ENCODE results near the gene KIZ.

The KIZ gene

GRCh38 chr20:21177767-21178166 lies 51.9 kb downstream of the KIZ start:
- DNase-seq (ENCODE audit: low read depth in 2 of 2) = no peak

DNA sequence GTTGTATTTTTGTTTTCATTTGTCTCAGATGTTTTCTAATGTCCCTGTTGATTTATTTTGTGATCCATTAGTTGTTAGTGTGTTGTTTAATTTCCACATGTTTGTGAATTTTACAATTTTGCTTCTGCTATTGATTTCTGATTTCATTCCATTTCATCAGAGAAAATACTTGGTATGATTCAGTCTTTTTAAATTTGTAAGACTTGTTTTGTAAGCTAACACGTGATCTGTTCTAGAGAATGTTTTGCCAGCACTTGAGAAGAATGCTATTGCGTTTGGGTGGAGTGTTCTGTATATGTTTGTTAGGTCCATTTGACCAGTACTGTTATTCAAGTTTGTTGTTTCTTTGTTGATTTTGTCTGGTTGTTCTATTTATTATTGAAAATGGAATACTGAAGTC lies 53.9 kb downstream of the KIZ start:
- no peak for DNase-seq (ENCODE audit: low read depth in 2 of 2)

DNA sequence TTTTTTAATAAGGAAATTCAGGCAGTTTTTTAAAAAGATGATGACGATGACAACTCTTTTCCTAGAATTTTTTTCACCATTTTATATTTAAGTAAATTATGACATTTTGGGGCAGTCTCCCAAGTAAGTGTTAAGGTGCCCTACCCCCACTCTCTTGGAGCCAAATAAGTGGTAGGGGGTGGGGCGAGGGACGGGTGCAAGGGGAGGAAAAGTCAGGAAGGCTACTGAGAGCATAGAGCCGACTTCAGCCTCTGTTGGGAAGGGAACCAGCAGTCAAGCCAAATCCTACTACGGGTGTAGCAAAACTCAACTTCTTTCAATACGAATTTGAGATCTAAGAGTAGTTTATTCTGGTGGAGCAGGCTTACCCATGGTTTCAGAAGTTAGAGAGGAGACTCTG lies 54.4 kb downstream of the KIZ start:
- DNase-seq (ENCODE audit: low read depth in 2 of 2) = no peak

- DNase-seq (ENCODE audit: low read depth in 2 of 2) = no peak
Observed at GRCh38 chr20:21181028-21181427, 55.1 kb downstream of the KIZ start.

DNA sequence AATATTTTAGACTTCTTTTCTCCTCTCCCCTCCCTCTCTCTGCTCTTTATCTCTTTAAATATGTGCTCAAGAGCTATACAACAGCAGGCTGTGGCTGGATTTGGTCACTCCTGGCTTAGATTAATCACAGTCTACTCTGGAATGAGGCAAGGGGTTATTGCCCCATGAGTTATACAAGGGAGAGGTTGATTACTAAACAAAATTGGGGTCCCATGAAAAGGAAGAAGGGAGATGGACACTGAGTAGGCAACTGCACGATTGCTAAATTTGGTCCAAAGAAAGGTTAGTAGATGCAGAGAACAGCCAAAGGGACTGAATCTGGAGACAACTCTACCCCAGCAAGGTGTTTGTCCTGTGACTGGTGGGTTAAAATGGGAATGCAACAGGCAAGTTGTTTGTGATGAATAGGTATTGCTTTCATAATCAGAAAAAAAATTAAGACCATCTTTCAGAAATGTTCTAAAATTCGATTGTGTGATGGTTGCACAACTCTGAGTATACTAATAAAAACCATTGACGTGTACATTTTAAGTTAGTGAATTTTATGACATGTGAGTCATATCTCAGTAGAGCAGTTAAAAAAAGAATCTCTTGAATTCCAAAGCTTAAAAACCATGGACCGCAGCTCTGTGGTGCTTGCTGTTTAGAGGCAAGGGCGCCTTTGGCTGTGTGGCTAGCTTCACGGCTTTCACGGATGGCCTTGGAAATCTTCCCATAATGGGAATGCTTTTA lies 57.1 kb downstream of the KIZ start:
- DNase-seq (ENCODE audit: low read depth in 2 of 2) = no peak

DNA sequence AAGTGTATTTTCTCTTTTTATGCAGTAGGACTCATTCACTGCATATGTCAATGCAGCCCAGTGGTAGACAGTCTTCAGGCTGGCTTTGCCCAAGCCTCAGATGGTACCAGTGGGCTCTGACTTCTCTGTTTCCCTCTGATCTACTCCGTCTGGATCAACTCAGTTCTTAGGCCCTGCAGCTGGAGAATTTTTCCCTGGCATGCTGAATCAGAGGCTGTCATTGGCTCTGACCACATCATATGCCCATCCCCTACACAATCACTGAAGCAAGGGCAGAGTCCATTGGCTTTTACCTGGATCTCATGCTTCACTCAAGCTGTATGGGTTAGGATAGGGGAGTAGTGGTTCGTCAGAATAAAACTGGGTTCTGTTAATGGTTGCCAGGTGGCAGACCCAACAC lies 57.8 kb downstream of the KIZ start:
- DNase-seq (ENCODE audit: low read depth in 2 of 2) = no peak

DNA sequence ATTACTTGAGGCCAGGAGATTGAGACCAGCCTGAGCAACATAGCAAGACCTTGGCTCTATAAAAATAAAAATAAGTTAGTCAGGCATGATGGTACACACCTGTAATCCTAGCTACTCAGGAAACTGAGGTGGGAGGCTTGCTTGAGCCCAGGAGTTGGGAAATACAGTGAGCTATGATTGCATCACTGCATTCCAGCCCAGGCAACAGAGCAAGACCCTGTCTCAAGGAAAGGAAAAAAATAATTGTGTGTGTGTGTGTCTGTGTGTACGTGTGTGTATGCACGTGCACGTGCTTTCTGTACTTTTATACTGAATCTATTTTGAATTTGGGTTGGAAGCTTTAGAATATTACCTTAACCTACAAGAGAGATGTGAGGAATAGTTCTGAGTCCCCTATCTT lies 58.9 kb downstream of the KIZ start:
- no peak for DNase-seq (ENCODE audit: low read depth in 2 of 2)

DNA sequence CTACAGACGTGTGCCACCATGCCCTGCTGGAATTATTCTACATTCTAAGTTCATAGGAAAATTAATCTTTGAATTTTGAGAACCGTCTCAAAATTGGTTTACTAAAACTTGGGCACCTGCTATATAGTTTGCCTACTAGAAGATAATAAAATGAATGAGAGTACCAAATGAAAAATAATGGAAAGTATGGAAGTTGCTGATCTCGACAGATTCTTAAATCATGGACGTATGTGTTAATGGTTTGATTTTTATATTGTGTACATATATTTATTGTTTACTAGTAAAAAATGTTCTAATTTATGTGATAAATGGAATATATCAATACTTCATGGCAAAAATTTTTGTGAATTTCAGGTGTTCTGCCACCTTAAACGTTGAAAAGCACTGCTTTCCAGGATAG lies 60.0 kb downstream of the KIZ start:
- no peak for DNase-seq (ENCODE audit: low read depth in 2 of 2)

- no peak for DNase-seq (ENCODE audit: low read depth in 2 of 2)
Observed at GRCh38 chr20:21189761-21190523, 64.1 kb downstream of the KIZ start.

DNA sequence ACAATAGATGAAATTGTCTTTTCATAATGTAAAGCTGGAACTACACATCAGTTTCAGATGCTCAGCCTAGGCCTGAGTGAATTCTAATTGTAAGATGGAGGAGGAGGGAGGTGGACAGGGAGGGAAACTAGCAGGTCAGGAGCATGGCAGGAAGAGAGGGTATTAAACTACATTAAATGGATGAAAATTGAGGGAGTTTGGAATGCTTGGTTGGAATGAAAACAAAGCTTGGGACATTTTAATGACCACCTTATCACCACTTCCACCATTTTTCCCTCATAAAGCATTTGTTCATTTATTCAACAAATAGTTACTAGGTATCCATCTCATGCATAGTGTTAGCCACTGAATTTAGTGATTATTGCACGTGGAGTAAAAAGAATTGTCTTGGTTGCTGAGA lies 65.0 kb downstream of the KIZ start:
- DNase-seq (ENCODE audit: low read depth in 2 of 2) = no peak

GRCh38 chr20:21191839-21192238 lies 66.0 kb downstream of the KIZ start:
- DNase-seq (ENCODE audit: low read depth in 2 of 2) = no peak

DNA sequence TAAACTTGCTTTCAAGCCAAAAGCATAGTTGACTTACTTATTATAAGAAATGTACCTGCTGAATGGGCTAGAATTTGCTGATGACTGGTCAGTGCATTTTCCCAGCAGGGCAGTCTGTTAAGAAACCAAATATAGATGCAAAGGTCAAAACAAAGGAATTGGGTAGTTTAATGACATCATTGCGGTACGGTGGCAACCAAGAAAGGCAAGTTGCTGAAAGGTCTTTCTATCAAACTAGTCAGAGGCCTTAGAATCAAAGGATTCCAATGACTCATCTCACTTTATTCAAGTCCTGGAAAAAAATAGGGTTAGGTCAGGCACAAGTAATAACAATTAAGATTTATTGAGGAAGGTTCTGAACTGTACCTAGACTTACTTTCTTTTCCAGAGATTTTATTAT lies 76.4 kb downstream of the KIZ start:
- no peak for DNase-seq (ENCODE audit: low read depth in 2 of 2)

DNA sequence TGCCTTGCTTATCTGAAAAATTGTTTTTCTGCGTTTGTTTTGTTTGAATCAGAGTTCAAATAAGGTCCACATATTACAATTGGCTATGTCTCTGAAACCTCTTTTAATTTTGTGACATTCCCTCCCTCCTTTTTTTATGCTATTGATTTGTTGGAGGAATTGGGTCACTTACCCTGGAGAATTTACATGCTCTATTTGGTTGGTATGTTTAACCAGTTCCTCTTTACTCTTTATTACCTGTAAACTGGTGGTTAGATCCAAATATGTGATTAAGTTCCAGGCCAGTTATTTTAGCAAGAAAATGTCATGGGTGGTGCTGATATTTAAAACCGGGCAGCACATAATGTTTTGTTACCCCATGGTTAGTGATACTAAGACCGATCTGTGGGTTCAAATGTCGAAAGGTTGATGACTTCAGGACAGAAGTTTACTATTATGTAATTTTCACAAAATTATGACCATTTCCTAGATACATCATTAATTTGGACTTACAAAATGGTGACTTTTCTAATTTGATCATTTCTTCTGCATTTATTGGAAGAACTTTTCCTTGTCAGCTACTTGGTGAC lies 77.3 kb downstream of the KIZ start:
- DNase-seq (ENCODE audit: low read depth in 2 of 2) = no peak

DNA sequence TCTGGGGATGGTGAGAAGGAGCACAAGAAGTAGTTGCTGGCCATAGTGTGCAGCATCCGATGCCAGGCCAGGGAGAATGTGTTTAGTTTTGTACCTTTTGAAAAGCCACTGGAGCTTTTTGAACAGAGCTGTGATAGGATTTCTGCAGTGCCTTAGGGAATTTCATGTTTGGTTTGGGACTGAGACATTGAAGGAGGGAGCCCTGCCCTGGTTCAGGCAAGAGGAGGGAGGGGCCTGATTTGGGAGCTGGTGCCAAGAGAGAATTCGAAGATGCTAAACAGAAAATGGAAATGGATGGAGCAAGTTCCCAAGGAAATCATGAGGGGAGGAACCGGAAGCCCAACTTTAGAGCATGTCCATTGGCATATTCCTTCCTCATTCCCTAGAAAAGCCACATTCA lies 80.7 kb downstream of the KIZ start:
- no peak for DNase-seq (ENCODE audit: low read depth in 2 of 2)

- no peak for DNase-seq (ENCODE audit: low read depth in 2 of 2)
Observed at GRCh38 chr20:21208999-21209398, 83.1 kb downstream of the KIZ start.

DNA sequence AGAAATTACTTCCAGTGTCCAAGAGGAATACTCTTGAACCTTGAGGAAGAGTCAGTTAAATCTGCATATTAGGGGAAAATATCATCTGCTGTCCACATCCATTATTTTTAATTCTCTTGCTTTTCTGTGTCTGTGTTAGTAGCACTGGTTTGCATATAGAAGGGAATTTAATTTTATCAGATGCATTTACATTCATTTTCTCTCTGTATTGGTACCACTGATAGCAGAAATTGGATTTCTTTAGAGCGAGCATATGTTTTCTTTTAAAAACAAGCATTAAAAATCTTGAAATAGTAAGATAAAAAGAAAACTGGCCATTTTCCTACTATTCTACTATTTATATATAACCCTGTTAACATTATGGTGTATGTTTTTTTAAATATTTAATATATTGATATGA lies 83.8 kb downstream of the KIZ start:
- no peak for DNase-seq (ENCODE audit: low read depth in 2 of 2)

DNA sequence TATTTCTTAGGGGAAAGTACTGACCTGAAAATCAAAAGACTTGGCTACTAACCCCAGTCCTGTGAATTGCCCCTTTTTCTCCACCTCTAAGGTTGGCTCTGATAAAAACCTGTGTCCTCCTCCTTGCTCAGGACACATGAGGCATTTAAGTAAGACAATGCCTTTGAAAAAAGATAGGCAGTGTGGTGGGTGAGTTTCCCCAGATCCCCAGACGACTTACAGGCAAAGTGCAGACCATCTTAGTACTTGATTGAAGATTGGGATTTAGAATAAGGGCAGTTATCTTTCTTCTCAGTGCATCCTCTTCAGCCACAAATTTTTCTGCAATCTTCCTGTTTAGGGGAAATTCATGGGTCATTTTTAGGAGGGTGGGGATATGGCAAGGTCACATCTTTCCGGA lies 87.8 kb downstream of the KIZ start:
- no peak for DNase-seq (ENCODE audit: low read depth in 2 of 2)

DNA sequence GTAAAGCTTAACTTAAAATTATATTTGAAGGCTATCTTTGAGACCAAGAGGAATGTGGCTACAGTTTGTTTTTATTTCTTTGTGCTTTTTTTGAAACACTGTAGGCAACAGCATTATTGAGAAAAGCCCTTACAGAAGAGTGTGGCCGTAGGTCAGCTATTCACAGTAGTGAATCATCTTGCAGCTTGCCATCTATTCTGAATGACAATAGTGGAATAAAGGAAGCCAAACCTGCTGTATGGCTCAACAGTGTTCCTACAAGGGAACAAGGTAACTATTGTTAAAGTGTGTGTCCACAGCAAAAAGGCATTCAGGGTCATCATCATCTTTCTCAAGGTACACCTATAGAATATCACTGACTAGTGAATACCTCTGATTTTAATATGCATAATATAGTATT lies 88.5 kb downstream of the KIZ start:
- no peak for DNase-seq (ENCODE audit: low read depth in 2 of 2)

GRCh38 chr20:21219686-21220085 lies 93.8 kb downstream of the KIZ start:
- DNase-seq (ENCODE audit: low read depth in 2 of 2) = no peak

DNA sequence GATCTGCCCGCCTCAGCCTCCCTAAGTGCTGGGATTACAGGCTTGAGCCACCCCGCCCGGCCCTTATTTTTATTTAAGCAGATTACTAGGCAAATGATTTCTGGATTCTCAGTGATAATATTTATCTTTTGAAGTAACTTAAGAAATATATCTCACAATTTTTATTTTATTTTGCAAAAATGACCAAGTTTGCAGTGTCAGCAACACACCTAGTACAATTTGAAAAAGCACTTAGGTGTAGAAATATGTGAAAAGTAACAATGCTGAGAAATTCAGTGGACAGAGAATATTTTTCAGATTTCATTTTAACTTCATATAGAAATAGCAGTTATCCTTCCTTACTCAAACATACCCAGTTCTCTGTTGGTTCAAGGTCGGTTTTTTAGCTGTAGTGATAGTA lies 98.3 kb downstream of the KIZ start:
- no peak for DNase-seq (ENCODE audit: low read depth in 2 of 2)

DNA sequence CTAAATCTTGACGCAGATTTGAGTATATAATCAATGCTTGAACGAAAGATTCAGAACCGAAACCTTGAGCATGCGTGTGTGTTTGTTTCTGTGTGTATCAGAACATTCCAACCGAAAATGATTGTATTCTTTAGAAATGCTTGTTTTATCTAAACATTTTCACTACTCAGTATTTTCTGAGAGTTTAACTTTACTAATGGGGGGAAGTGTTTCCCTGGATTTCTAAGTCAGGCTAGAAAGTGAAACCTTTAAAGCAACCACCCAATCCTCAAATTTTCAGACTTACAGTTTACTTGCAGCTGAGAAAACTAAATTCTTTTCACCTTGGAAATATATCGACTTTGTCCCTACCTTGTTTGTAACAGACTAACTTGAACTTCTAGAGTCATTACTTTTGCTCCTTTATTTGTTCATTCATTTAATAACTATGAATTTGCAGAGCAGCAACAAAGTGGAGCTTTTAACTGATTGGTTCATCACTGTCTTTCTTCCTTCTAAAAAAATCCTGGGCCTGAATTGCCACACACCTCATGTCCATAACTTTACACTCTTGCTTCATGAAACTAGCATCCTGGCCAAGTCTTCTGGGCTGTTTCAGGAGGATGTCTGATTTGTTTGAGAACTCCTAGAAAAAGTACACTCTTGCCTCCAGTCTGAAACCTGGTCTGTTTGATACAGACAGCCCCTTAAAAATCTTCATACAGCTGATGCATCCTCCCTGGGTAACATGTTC lies 99.5 kb downstream of the KIZ start:
- no peak for DNase-seq (ENCODE audit: low read depth in 2 of 2)

- no peak for DNase-seq (ENCODE audit: low read depth in 2 of 2)
Observed at GRCh38 chr20:21228511-21228910, 102.6 kb downstream of the KIZ start.

DNA sequence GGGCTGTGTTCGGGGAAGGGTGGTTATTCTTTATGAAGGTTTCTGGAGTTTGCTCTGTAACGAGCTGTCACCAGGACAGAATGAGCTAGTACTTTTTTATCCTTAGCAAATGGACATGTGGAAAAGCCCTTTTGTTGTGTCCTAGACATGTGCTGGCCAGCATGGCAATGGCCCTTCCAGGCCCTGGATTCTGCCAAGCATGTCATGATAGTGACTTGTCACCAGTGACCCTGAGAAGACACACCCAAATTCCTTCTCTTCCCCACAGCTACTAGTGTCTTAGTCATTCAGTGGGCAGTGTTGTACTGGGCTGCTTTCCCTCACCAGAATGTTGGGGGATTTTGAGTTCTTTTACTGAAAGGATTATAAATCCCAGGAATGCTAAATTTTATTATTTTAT lies 103.3 kb downstream of the KIZ start:
- no peak for DNase-seq (ENCODE audit: low read depth in 2 of 2)

Data from stimulated activated CD4-positive, alpha-beta T cell treated with anti-CD3 and anti-CD28 coated beads, Interleukin-12 subunit alpha, Interleukin-12 subunit beta, amount 100 ng/mL, for 24 hours (primary cell).